SJCRH30 (cell line): ENCODE results near the gene THAP12. TPM values are rescaled to one million over a fixed set of nuclear protein-coding genes. Genes with fewer than 3 reads are reported as not detected.
"Not testable (repeated sequence)": the region's sequence is repeated elsewhere in the genome, so short reads cannot be mapped to it uniquely, and the experiment has no call there.

ENCODE experiments used
- DNase-seq, 2 experiments: peaks; one replicate each; pipeline ENCODE4 v3.0.0-alpha.2; 2015 to 2020
- H3K27ac ChIP-seq: fragments of 250-450 bp; sonication (Bioruptor Pico); 2 replicates; pipeline ENCODE4 v1.5.1; 2020; ENCODE audit warnings: mild to moderate bottlenecking, moderate library complexity
- H3K27me3 ChIP-seq: fragments of 250-450 bp; sonication (Bioruptor Pico); 2 replicates; pipeline ENCODE4 v1.5.1; 2020; ENCODE audit warnings: mild to moderate bottlenecking, moderate library complexity
- H3K36me3 ChIP-seq: fragments of 250-450 bp; sonication (Bioruptor Pico); 2 replicates; pipeline ENCODE4 v1.5.1; 2020; ENCODE audit warnings: mild to moderate bottlenecking, moderate library complexity
- H3K4me1 ChIP-seq: fragments of 250-450 bp; sonication (Bioruptor Pico); 2 replicates; pipeline ENCODE4 v1.5.1; 2020; ENCODE audit warnings: mild to moderate bottlenecking, moderate library complexity
- H3K4me3 ChIP-seq: fragments of 250-450 bp; sonication (Bioruptor Pico); 2 replicates; pipeline ENCODE4 v1.5.1; 2020; ENCODE audit warnings: mild to moderate bottlenecking, moderate library complexity
- H3K9me3 ChIP-seq: fragments of 250-450 bp; sonication (Bioruptor Pico); replicated peaks from 2 replicates; pipeline ENCODE4 v1.5.1; 2020; ENCODE audit warnings: mild to moderate bottlenecking, moderate library complexity
- total RNA-seq: library from RNA; depleted of rRNA; stranded (reverse); fragments of >200 nt; shearing (Covaris generic); gene quantifications from 2 replicates; pipeline ENCODE4 v1.2.3, GENCODE V29; 2014

The THAP12 gene
- total RNA-seq, 1 experiment from 2014 or later = 88.2 TPM

DNA sequence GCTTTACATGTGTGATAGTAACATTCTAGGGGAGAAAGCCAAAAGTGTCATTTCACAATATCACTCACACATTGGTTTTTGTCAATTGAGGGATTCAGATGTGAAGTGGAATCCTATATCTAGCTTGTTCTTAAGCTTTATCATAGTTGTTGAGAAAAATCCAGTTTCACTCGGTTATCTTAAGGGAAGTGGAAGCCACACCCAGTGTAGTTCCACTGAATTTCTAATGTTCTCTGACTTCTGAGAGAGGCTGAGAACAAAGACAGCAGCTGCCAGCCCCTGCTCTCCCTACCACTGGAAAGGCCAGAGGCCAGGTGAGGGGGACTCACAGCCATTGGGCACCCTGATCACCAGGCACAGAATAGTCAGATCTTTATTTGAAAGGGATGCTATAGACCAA is 53.7 kb downstream of the THAP12 start:
- no peaks in the 10 kb centered on the region for H3K4me1 ChIP-seq
- DNase-seq = no peak
- no peaks in the 10 kb centered on the region for H3K9me3 ChIP-seq
- H3K4me3 ChIP-seq = no peak overlapping the region
- no peak overlapping the region for H3K27ac ChIP-seq
- no peaks in the 10 kb centered on the region for H3K36me3 ChIP-seq
- no peaks in the 10 kb centered on the region for H3K27me3 ChIP-seq

DNA sequence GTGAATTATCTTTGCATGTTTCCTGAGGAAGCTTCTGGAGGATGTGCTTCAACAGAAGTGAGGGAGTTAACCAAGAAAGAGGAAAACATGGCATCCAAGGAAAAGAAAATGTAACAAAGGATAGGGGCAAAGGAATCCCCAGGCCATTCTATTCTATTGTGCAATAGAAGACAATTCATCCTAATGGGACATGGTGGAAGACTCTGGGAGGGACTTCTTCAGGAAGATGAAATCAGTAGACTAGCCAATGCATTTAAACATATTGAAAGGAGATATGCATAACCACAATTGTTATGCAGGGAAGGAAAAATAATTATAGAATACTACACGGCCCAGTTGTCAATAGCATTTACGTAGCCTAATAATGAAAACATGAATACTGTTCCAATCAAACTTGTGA is 55.7 kb downstream of the THAP12 start:
- H3K27me3 ChIP-seq = no peaks in the 10 kb centered on the region
- H3K9me3 ChIP-seq = no peaks in the 10 kb centered on the region

DNA sequence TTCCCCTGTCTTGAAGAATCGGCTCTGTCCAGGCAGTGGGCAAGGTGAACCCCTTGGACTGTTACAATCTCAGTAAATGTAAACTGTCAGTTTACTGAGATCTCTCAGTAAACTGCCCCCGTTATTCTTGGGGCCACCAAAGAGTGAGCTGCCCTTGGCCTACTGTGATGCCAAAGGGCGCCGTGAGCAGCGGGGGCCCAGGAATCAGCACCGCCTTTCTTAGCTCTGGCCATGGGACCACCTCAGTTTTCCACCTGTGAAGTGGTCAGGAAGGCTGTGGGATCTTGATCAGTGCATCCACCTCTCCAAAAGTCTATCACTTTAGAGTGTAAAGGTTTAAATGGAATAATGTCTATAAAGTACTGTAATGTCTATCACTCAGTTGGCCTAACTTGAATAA is 57.1 kb downstream of the THAP12 start:
- no peak overlapping the region for H3K4me3 ChIP-seq
- no peak overlapping the region for H3K27ac ChIP-seq
- H3K4me1 ChIP-seq = no peaks in the 10 kb centered on the region
- no peaks in the 10 kb centered on the region for H3K27me3 ChIP-seq
- H3K36me3 ChIP-seq = no peaks in the 10 kb centered on the region
- DNase-seq = no peak
- no peaks in the 10 kb centered on the region for H3K9me3 ChIP-seq

More for the DNA sequence above, 55.7 kb downstream of the THAP12 start:
- no peak overlapping the region for H3K27ac ChIP-seq
- no peaks in the 10 kb centered on the region for H3K36me3 ChIP-seq
- no peak for DNase-seq
- no peak overlapping the region for H3K4me3 ChIP-seq
- no peaks in the 10 kb centered on the region for H3K4me1 ChIP-seq

GRCh38 chr11:76323375-76323774 is 57.6 kb downstream of the THAP12 start:
- not testable (repeated sequence) for H3K27me3 ChIP-seq, H3K4me3 ChIP-seq, H3K27ac ChIP-seq, DNase-seq, H3K9me3 ChIP-seq, H3K4me1 ChIP-seq, H3K36me3 ChIP-seq

- H3K4me1 ChIP-seq = no peaks in the 10 kb centered on the region
- H3K27me3 ChIP-seq = no peaks in the 10 kb centered on the region
- no peak overlapping the region for H3K27ac ChIP-seq
- no peak for DNase-seq
- H3K36me3 ChIP-seq = no peaks in the 10 kb centered on the region
- H3K9me3 ChIP-seq = no peaks in the 10 kb centered on the region
- H3K4me3 ChIP-seq = no peak overlapping the region
Observed at GRCh38 chr11:76322942-76323341, 58.0 kb downstream of the THAP12 start.

- no peaks in the 10 kb centered on the region for H3K4me1 ChIP-seq
- no peak overlapping the region for H3K4me3 ChIP-seq
- DNase-seq = no peak
- no peaks in the 10 kb centered on the region for H3K27me3 ChIP-seq
- H3K27ac ChIP-seq = no peak overlapping the region
- no peaks in the 10 kb centered on the region for H3K9me3 ChIP-seq
- H3K36me3 ChIP-seq = no peaks in the 10 kb centered on the region
Observed at GRCh38 chr11:76322540-76322939, 58.4 kb downstream of the THAP12 start.

GRCh38 chr11:76321820-76322524 is 59.0 kb downstream of the THAP12 start:
- DNase-seq = no peak
- Histone ChIP-seq H3K27me3 (no peaks in the 10 kb centered on the region), H3K36me3 (no peaks in the 10 kb centered on the region), H3K4me1 (no peaks in the 10 kb centered on the region), H3K27ac (no peak overlapping the region), H3K4me3 (no peak overlapping the region), H3K9me3 (no peaks in the 10 kb centered on the region)

- no peak overlapping the region for H3K4me3 ChIP-seq
- H3K36me3 ChIP-seq = no peaks in the 10 kb centered on the region
- no peaks in the 10 kb centered on the region for H3K4me1 ChIP-seq
- H3K27ac ChIP-seq = no peak overlapping the region
- no peak for DNase-seq
- H3K27me3 ChIP-seq = no peaks in the 10 kb centered on the region
- H3K9me3 ChIP-seq = no peaks in the 10 kb centered on the region
Observed at GRCh38 chr11:76321340-76321739, 59.6 kb downstream of the THAP12 start.

GRCh38 chr11:76320929-76321328 is 60.0 kb downstream of the THAP12 start:
- Histone ChIP-seq H3K36me3 (no peaks in the 10 kb centered on the region), H3K4me3 (no peak overlapping the region), H3K4me1 (no peaks in the 10 kb centered on the region; the same call in 1 of the 2 replicates), H3K9me3 (no peaks in the 10 kb centered on the region), H3K27ac (no peak overlapping the region), H3K27me3 (no peaks in the 10 kb centered on the region)
- DNase-seq = no peak

DNA sequence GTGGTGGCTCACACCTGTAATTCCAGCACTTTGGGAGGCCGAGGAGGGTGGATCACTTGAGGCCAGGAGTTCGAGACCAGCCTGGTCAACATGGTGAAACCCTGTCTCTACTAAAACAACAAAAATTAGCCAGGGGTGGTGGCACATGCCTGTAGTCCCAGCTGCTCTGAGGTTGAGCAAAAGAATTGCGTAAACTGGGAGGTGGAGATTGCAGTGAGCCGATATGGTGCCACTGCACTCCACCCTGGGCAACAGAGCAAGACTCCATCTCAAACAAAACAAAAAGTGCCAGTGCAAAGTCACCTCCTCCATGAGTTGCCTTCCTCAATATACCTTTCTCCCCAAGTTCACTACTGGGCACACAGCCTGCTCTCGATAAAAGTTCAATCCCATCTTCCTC is 61.1 kb downstream of the THAP12 start:
- H3K4me3 ChIP-seq, H3K27me3 ChIP-seq, H3K4me1 ChIP-seq, DNase-seq, H3K27ac ChIP-seq, H3K9me3 ChIP-seq, H3K36me3 ChIP-seq: not testable (repeated sequence)

DNA sequence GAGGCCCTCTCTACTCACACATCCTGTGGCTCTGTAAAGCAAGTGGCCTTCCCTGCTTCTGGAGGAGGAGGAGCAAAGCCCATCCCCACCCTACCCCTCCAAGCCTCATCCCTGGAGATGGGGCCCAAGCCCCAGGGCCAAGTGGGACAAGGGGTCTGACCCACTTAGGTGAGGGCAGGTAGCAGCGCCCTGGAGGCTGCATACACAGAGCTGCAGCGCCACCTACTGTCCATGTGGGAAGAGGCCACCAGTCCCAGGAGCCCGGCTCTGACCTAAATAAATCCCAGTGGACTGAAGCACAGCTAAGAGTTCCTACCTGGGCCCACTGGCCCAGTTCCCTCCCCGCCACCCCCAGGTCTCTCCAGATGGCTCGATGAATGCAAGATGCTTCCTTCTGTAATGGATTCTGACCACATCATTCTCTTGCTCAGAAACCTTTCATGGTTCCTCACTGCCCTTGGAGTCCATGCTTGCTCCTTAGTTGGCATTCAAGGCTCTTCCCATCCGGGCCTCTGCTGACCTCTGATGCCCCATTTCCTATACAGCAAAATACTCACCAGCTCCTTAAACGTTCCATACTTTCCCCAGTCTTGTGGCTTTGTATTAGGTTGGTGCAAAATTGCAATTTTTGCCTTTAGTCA is 62.1 kb downstream of the THAP12 start:
- Histone ChIP-seq H3K36me3 (no peaks in the 10 kb centered on the region), H3K27me3 (no peaks in the 10 kb centered on the region), H3K4me3 (no peak overlapping the region), H3K27ac (no peak overlapping the region), H3K9me3 (no peaks in the 10 kb centered on the region), H3K4me1 (peaks cover 2% of the 10 kb centered on the region; the same call in 1 of the 2 replicates)
- peak; percentile 76 to 89 for DNase-seq

DNA sequence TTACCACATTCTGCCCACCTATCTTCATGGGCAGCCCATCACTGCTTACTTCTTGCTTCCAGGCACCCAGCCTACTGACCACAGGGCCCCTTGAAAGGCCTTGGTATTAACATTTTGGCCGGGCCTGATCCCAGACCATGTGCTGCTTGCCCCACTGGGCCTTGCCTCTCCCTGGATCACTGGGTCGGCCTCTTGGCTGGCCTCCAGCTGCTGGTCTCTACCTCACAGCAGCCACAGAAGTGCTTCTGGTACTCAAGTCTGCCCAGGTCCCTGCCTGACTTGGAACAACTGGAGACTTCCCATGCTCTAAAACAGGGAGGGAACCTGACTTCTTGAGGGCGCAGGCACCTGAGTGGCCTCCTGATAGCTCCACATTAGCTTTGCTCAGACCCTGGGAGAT is 63.6 kb downstream of the THAP12 start:
- no peak for DNase-seq
- Histone ChIP-seq H3K27ac (no peak overlapping the region), H3K27me3 (no peaks in the 10 kb centered on the region), H3K4me3 (no peak overlapping the region), H3K4me1 (peaks cover 2% of the 10 kb centered on the region; the same call in 1 of the 2 replicates), H3K9me3 (no peaks in the 10 kb centered on the region), H3K36me3 (no peaks in the 10 kb centered on the region)

DNA sequence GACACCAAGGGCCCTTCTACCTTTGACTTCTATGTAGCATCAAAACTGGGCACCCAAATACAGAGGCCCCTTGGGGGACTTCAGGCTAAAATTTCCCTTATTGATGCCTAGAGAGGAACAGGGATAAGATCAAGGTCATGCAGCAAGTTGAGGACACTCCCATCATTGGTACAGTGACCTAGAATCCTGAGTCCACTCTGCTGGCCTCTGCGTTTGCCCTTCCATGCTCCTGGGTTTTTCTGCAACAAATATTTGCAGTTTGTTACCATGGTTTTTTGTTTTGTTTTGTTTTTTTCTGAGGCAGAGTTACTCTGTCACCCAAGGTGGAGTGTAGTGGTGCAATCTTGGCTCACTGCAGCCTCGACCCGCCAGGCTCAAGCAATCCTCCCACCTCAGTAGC is 64.2 kb downstream of the THAP12 start:
- Histone ChIP-seq H3K36me3 (no peaks in the 10 kb centered on the region), H3K27me3 (no peaks in the 10 kb centered on the region), H3K27ac (no peak overlapping the region), H3K9me3 (no peaks in the 10 kb centered on the region), H3K4me1 (peaks cover 2% of the 10 kb centered on the region; the same call in 1 of the 2 replicates), H3K4me3 (no peak overlapping the region)
- DNase-seq = no peak

- no peak overlapping the region for H3K27ac ChIP-seq
- DNase-seq = no peak
- H3K27me3 ChIP-seq = no peaks in the 10 kb centered on the region
- peaks cover 2% of the 10 kb centered on the region; the same call in 1 of the 2 replicates for H3K4me1 ChIP-seq
- no peak overlapping the region for H3K4me3 ChIP-seq
- no peaks in the 10 kb centered on the region for H3K9me3 ChIP-seq
- H3K36me3 ChIP-seq = no peaks in the 10 kb centered on the region
Observed at GRCh38 chr11:76315182-76315853, 65.6 kb downstream of the THAP12 start.

GRCh38 chr11:76314741-76315090 is 66.2 kb downstream of the THAP12 start:
- H3K36me3 ChIP-seq = no peaks in the 10 kb centered on the region
- H3K4me3 ChIP-seq = no peak overlapping the region
- no peaks in the 10 kb centered on the region for H3K27me3 ChIP-seq
- H3K27ac ChIP-seq = no peak overlapping the region
- no peaks in the 10 kb centered on the region for H3K9me3 ChIP-seq
- no peak for DNase-seq
- peaks cover 2% of the 10 kb centered on the region; the same call in 1 of the 2 replicates for H3K4me1 ChIP-seq
